Urothelium cell line (cell line): ENCODE data around the gene OOSP3.
"Not testable (repeated sequence)": the region's sequence is repeated elsewhere in the genome, so short reads cannot be mapped to it uniquely, and the experiment has no call there.

ENCODE experiments used
- DNase-seq: peaks from one replicate; pipeline ENCODE4 v3.0.0; 2011; ENCODE audit warnings: low spot score, mixed read lengths
- FAIRE-seq: peaks from 2 replicates; lab custom pipeline; 2011; peaks lifted over from hg19 to GRCh38; lab: Jason Lieb, UNC

OOSP3 gene, protein sequence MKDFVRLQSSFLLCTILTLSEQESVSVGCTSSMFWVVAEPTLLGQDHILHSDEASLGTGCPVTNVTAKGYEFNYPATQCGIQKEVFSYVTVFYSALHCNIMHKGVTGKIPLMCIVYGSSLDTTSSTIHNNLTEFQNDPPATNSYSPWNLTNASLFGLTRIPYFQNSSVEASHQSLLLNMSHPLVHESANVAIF

DNA sequence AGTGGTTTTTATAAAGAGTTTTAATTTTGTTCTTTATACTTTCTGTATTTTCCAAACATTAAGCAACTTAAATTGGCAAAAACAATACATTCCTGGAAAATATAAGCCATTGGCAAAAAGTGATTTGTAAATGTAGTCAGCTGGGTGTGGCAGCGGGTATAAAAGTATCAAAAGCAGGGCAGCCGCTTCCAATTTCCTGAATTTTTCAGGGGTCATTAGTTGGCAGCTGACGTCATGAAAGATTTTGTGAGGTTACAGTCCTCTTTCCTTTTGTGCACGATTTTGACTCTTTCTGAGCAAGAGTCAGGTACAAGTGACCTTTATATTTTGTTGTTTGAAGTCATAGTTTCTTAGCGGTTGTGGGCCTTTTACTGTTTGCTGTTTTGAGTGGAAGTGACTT, at the start of gene OOSP3:
OOSP3 (plus strand) TSS at position 208 of the 400 bp plus-strand sequence; CDS start at position 235, 27 bp downstream.
- DNase-seq: no peak
- no peak for FAIRE-seq

DNA sequence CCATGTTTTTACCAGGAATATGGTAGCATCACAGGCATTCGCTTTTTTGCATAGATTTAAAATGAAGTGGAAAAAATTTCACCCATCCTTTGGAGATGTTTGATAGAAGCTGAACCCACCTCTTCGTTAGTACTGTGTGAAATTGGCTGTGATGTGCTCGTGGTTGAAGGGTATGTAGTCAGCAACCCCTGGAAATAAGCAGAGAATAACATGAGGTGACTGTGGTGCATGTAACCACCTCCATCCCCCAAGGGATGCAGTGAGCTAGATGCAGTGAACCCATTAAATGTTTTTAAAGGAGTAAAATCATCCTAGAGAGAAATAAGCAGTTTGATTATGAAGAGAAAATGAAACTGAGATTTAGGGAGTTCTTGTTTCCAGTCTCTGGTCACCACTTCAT, 49.2 kb upstream of the OOSP3 start:
- FAIRE-seq (no peak), DNase-seq (no peak)

DNA sequence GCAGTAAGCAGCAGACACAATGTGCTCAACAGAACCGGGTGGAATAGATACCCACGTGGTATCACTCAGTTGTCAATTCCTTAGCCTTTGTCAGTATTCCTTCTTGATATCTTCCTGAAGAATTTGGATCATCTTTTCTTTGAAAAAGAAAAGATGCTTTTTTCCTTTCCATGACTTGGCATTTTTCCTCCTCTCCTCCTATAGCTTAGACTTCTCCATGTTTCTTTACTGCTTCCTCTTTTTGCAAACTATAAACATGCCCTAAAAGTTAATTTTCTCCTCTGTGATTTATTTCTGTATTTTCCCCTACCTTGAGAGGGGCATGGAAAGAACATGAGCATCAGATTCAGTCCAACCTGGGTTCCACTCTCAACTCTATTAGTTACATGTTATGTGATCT, 45.0 kb upstream of the OOSP3 start:
- DNase-seq (no peak), FAIRE-seq (no peak)

DNA sequence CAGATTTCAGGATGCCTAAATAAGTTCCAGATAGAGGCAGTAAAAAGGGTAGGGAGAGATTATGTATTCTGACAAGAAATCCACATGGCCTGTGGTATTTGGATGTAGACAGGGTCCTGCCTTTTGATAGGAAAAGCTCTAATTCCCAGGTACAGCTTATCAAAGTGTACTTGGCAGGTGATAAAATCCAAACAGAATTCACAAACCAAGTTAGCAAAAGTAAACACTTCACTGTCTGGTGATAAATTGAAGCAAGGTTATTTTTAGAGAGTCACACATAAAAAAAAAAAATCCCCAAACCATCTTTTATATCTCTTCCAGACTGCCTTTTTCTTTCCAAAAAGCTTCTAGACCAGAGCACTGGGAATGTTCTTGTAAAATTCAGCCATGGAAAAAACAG, 39.0 kb upstream of the OOSP3 start:
- DNase-seq: no peak

DNA sequence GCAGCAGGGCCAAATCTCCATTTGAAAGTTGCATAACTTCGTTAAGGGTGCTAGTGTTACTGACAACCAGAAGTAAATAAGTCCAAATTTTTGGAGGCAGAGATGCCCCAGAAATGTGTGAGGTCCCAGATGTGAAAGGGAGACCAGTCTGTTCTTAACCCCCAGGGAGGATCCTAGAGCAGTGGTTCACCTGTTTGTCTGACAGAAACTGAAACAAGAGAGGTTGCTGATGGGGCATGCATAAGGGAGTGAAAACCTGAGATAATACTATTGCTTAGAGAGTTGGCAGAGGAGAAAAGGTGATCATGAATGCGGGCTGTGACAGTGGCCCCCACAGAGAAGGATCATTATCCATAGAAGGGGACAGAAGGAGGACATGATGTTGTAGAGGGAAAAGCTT, 37.1 kb upstream of the OOSP3 start:
- FAIRE-seq (no peak), DNase-seq (no peak)

More for the DNA sequence above, 39.0 kb upstream of the OOSP3 start:
- no peak for FAIRE-seq

DNA sequence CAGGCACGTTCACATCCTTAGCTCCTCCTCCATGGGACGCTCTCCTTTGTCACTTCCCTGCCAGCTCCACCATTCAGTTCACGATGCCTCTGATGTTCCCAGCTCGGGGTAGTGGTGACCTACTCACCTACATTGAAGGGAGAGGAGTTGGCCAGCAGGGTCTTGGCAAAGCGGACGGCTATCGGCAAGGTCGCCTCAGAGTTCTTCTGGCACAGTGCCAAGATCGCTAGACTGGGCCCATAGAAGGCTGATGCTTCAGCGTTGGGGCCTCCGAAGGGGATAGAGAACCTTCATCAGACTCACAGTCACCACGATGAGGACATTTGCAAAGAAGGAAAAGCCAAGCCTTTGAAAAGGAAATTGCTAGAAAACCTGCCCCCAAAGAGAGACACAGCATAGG, 36.3 kb upstream of the OOSP3 start:
- DNase-seq (no peak), FAIRE-seq (no peak)

DNA sequence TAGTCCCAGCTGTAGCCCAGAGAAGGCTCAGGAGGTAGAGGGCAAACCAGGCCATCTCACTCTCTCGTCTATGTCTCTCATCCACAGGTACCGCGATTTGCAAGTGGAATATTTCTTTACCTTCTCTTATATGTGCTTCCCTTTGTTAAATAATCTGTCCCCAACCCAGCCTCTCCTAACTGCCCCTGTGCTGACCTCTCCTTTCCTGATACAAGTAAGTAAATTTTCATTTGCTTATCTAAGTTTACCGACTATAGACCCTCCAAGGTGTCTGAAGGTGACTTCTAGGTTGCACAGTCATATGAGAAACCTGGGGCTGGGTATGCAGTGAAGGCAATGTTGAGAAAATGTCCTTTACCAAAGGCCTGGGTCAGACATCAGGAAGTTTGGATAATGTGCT, 33.2 kb upstream of the OOSP3 start, which contains the start of gene CBLIF:
CBLIF (minus strand) TSS at position 101 of the 400 bp plus-strand sequence; CDS start at position 55, 46 bp downstream.
- no peak for FAIRE-seq

DNA sequence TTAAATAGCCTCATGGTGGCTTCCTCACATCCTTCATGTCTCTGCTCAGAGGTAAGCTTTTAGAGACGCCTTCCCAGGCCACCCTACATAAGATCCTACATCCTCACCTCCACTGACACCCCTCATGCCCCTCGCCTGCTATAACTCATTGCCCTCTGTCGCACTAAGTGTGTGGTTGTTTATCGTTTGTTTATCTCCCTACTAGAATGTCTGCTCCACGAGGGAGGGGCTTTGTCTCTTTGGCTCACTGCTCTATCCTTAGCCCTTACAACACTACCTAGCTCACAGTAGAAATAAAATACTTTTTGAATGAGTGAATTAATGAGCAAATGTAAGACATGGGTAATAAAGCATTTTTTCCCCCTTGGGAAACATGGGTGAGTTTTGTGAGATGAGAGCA, 32.0 kb upstream of the OOSP3 start:
- no peak for FAIRE-seq

More for the DNA sequence above, 33.2 kb upstream of the OOSP3 start, which contains the start of gene CBLIF:
- no peak for DNase-seq

DNA sequence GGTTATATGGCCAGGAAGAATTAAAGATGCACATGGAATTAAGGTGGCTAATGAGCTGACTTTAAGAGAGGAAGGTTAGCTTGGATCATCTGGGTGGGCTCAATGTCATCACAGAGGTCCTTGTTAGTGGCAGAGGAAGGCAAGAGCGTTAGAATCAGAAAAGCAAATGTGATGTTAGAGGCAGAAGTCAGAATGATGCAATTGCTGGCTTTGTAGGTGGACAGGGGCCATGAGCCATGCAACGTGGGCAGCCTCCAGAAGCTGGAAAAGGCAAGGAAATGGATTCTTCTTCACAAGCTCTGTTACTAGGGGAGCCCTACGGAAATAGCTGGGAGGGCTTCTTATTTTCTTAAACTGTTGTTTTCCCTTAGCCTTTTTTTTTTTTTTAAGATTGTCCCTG, 31.0 kb upstream of the OOSP3 start:
- no peak for FAIRE-seq
- DNase-seq: no peak

More for the DNA sequence above, 32.0 kb upstream of the OOSP3 start:
- no peak for DNase-seq

DNA sequence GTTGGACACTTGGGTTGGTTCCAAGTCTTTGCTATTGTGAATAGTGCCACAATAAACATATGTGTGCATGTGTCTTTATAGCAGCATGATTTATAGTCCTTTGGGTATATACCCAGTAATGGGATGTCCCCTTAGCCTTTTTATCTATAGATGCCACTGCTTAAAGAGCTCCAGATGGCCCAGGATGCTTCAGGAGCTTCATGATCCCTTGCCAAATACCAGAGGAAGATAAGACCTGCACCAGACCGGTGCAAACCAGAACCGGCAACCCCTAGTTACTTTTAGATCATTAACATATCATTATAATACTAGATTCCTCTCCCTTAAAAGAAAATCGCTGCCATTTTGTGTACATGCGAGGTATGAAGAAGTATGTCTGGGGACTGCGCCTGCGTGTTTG, 30.1 kb upstream of the OOSP3 start:
- not testable (repeated sequence) for DNase-seq, FAIRE-seq

DNA sequence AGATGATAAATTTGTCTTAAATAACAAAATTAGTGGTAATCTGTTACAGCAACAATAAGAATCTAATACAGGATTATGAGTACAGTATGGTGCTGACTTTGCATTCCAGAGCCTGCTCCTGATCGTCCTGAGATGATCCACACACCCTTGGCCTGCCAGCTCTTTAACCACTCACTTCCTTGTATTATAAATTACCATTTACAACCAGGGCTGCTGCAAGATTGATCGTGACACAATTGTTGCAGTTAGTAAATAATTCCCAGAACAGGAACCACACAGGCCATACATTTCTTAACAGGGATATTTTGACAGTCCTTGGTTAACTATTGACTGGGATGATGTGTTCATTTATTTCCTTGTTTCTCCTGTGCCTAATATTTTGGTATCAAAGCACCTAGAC, 29.5 kb upstream of the OOSP3 start:
- FAIRE-seq: no peak
- DNase-seq: no peak

DNA sequence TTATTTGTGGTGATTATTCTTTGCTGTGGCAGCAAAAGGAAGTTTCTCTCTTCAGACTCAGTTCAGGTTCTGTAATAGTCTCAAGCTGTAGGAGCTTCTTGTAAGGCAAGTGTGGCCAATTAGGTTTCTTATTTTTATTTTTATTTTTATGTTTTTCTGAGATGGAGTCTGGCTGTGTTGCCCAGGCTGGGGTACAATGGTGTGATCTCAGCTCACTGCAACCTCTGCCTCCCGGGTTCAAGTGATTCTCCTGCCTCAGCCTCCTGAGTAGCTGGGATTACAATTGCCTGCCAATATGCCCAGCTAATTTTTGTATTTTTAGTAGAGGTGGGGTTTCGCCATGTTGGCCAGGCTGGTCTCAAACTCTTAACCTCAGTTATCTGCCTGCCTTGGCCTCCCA, 29.0 kb upstream of the OOSP3 start:
- not testable (repeated sequence) for FAIRE-seq, DNase-seq

DNA sequence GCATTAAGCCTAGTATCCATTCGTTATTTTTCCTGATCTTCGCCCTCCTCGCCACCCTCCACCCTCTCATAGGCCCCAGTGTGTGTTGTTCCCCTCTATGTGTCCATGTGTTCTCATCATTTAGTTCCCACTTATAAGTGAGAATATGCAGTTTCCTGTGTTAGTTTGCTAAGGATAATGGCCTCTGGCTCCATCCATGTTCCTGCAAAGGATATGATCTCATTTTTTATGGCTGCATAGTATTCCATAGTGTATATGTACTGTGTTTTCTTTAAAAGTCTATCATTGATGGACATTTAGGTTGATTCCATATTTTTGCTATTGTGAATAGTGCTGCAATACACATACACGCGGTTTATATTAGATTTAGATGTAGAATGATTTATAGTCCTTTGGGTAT, 27.2 kb upstream of the OOSP3 start:
- FAIRE-seq, DNase-seq: not testable (repeated sequence)

DNA sequence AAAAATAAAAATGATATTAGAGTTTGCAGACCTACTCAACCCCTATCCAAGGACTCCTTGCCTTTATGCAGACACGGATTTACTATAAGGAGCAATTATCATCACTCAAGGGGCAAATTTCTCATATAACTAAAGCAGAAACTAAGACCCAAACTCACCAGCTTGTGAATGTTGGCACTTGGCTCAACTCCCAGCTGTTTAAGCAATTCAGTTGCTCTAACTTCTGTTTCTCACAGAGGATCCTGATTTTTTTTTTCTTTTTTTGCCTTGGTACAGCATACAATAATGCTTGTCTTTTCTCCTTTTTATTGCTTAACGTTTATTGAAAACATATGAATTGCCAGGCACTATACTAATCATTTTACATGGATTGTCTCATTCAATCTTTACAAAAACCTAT, 23.7 kb upstream of the OOSP3 start:
- FAIRE-seq: no peak

DNA sequence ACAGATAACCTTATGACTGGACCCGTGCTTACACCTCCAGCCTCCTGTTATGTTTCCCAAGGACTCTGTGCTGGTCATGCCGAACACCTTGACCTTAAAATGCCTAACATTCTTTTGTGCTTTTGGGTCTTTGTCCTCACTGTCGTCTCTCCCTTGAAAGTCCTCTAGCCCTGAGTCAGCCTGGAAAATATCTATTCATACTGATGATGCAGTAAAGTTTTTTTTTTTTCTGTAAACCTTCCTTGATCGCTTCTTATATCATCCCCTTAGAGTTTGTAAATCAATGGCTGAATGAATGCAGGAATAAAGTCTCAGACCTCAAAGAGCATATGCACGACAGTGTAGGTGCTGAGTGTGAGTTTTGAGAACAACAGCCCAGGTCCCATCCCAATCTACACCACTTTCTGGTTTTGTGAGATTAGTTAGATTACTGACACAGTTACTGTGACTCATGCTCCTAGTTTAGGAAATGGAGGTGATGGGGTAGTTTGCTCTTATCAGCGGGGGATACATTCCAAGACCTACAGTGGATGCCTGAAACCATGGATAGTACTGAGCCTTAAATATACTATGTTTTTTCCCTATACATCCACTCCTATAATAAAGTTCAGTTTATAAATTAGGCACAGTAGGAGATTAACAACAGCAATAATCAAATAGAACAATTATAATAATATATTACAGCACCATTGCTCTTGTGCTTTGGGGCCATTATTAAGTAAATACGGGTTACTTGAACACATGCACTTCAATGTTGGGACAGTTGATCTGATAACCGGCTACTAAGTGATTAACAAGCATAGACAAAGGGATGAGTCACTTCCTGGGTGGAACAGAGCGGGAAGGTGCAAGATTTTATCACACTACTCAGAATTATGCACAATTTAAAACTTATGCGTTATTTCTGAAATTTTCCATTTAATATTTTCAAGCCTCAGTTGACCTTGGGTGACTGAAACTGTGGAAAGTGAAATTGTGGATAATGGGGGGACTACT, 20.8 kb upstream of the OOSP3 start:
- DNase-seq (peak; percentile 59), FAIRE-seq (no peak)

More for the DNA sequence above, 23.7 kb upstream of the OOSP3 start:
- DNase-seq: no peak

DNA sequence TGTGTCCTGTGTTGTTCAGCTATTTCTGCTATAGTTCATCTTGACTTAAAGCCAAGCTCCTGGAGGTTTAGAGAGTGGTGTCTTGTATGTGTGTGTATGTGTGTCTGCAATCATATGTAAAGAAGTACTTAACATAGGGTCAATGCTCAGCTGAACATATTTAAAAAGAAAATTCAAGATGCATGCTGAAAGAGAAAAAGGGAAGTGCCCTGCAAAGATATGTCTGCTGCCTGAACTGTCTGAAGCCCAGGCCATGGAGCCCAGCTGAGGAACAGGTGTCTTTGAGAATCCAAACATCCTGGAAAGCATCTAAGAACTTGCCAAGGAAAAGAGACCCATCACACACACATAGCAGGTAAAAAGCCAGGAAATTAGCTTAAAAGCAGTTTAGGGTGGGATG, 18.9 kb upstream of the OOSP3 start:
- FAIRE-seq (no peak), DNase-seq (no peak)

DNA sequence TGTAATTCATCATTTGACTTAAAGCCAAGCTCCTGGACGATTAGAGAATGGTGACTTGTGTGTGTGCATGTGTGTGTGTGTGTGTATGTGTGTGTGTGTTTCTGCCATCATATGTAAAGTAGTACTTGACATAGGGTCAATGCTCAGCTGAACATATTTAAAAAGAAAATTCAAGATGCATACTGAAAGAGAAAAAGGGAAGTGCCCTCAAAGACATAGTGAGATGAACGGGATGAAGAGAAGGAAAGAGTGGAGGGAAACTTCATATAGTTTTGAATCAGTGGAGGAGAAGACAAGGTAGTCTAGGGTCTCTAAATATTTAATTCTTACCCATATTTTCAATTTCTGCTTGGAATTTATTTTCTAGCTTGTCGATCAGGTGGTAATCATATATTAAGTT, 16.3 kb upstream of the OOSP3 start:
- no peak for FAIRE-seq
- no peak for DNase-seq

DNA sequence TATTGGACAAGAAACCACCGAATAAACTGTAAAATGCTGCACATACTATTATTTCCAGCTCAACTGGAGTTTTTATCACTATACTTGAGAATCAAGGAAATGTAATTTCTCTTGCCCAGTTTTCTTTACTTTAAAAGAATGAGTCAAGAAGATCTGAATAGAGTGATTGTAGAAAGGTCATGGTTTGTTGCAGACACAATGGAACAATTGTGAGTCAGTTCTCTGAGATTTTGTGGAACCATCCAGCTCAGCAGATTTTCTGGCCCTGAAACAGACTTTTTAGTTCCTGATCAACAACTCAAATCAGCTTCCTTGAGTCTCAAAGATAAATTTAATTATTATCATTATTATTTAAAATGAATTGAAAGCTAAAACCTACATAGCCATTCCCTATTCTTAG, 13.6 kb upstream of the OOSP3 start:
- DNase-seq: peak; percentile 47
- FAIRE-seq: no peak

DNA sequence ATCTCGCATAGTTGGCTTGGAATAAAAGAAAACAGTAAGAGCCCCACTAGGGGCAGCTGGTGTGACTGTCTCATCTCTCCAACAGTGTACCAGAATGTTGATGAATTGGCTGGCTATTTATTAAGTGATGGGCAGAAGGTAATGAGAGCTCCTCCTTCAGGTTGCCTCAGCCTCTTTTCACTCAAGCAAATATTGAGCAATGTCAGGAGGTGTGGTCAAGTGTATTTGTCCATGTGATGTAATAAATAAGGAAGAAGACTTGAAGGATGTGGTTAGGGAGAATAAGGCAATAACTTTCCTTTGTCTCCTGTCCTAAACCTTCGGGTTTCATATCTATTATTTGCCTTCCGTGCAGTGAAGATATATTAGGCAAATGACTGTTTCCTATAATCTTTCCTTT, 12.2 kb upstream of the OOSP3 start, which contains the start of gene TCN1:
TCN1 (minus strand) TSS at position 91 of the 400 bp plus-strand sequence; CDS start at position 74, 17 bp downstream.
- DNase-seq (peak; percentile 14), FAIRE-seq (no peak)

DNA sequence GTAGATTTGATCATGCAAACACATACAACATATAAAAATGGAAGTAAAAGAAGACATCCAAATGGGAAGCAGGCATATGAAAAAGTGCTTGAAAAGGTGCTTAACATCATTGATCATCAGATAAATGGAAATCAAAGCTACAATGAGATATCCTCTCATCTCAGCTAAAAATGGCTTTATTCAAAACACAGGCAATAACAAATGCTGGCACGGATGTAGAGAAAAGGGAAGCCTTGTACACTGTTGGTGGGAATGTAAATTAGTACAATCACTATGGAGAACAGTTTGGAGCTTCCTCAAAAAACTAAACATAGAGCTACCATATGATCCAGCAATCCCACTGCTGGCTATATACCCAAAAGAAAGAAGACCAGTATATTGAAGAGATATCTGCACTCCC, 11.7 kb upstream of the OOSP3 start:
- DNase-seq: no peak
- no peak for FAIRE-seq

DNA sequence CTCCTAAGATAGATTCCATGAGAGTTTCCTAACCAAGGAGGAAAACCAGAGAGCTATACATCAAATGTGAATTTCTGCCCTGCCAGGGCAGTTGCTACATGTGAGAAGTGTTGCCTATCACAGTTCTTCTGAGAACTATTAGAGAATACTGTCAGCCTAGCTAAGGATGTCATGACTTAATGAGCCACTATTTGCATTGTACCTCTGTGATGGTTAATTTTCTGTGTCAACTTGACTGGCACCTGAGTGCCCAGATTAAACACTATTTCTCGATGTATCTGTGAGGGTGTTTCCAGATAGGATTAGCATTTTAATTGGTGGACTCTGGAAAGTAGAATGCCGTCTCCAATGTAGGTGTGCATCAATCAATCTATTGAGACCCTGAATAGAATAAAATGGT, 10.6 kb upstream of the OOSP3 start:
- DNase-seq (no peak), FAIRE-seq (no peak)

DNA sequence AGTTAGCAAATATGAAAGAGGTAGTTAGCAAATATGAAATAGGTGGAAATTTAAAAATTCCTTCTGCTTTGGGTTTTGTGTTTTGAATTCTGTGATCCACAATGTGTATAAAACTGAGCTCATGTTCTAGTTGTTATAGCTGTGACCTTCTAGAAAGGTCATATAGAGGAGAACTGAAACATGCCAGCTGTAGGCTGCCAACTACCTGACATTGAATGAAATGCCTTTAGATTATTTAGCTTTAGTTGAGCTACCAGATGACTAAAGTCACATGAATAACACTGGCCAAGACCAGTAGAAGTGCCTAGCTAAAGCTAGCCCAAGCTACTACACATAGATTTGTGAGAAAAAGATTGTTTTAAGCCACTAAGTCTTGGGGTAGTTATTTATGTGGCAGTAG, 6.5 kb upstream of the OOSP3 start:
- FAIRE-seq (no peak), DNase-seq (no peak)
